ENCODE data around the gene GSTK1.

DNA sequence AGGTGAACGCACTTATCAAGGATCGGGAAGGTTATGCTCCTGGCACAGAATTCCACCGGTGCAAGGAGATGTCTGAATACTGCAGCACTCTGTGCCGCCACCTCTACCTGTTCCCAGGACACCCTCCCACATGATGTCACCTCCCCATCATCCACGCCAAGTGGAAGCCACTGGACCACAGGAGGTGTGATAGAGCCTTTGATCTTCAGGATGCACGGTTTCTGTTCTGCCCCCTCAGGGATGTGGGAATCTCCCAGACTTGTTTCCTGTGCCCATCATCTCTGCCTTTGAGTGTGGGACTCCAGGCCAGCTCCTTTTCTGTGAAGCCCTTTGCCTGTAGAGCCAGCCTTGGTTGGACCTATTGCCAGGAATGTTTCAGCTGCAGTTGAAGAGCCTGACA is 41.7 kb downstream of the GSTK1 start:
- TF ChIP-seq POLR2A (IDR thresholded peaks at IDR 0.05) = no peak
- TF ChIP-seq, protein P1, sequence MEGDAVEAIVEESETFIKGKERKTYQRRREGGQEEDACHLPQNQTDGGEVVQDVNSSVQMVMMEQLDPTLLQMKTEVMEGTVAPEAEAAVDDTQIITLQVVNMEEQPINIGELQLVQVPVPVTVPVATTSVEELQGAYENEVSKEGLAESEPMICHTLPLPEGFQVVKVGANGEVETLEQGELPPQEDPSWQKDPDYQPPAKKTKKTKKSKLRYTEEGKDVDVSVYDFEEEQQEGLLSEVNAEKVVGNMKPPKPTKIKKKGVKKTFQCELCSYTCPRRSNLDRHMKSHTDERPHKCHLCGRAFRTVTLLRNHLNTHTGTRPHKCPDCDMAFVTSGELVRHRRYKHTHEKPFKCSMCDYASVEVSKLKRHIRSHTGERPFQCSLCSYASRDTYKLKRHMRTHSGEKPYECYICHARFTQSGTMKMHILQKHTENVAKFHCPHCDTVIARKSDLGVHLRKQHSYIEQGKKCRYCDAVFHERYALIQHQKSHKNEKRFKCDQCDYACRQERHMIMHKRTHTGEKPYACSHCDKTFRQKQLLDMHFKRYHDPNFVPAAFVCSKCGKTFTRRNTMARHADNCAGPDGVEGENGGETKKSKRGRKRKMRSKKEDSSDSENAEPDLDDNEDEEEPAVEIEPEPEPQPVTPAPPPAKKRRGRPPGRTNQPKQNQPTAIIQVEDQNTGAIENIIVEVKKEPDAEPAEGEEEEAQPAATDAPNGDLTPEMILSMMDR (IDR thresholded peaks at IDR 0.05) = no peak
